ENCODE measurements around the gene FUT6.
"Not testable (repeated sequence)": the region's sequence is repeated elsewhere in the genome, so short reads cannot be mapped to it uniquely, and the experiment has no call there.

DNA sequence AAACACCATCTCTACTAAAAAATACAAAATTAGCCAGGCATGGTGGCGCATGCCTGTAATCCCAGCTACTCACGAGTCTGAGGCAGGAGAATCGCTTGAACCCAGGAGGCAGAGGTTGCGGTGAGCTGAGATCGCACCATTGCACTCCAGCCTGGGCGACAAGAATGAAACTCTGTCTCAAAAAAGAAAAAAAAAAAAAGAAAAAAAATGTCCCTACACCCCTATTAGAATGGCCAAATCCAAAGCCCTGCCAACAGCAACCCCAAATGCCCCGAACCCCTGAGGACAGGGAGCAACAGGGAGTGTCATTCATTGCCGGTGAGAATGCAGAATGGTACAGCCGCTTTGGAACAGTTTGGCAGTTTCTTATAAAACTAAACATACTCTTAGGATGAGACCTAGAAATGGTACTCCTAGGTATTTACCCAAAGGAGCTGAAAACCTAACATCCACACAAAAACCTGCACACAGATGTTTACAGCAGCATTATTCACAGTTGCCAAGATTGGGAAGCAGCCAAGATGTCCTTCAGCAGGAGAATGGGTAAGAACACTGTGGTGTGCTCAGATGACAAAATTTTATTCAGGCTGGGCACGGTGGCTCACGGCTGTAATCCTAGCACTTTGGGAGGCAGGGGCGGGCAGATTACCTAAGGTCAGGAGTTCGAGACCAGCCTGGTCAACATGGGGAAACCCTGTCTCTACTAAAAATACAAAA is 43.8 kb upstream of the FUT6 start:
- TF ChIP-seq, protein P1, sequence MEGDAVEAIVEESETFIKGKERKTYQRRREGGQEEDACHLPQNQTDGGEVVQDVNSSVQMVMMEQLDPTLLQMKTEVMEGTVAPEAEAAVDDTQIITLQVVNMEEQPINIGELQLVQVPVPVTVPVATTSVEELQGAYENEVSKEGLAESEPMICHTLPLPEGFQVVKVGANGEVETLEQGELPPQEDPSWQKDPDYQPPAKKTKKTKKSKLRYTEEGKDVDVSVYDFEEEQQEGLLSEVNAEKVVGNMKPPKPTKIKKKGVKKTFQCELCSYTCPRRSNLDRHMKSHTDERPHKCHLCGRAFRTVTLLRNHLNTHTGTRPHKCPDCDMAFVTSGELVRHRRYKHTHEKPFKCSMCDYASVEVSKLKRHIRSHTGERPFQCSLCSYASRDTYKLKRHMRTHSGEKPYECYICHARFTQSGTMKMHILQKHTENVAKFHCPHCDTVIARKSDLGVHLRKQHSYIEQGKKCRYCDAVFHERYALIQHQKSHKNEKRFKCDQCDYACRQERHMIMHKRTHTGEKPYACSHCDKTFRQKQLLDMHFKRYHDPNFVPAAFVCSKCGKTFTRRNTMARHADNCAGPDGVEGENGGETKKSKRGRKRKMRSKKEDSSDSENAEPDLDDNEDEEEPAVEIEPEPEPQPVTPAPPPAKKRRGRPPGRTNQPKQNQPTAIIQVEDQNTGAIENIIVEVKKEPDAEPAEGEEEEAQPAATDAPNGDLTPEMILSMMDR (conservative IDR thresholded peaks at IDR 0.05; ENCODE audit: low read depth, low read length) = not testable (repeated sequence)
- TF ChIP-seq EZH2 (IDR thresholded peaks at IDR 0.05; ENCODE audit: borderline replicate concordance, low read depth, low read length, poor library complexity, severe bottlenecking) = not testable (repeated sequence)

Measured in A673 (cell line).